ENCODE measurements around the gene TRIM44.
A peak's percentile ranks its signal among the peaks of the same experiment; 100 is the strongest.
"Not testable (repeated sequence)": the region's sequence is repeated elsewhere in the genome, so short reads cannot be mapped to it uniquely, and the experiment has no call there.

TRIM44 gene

GRCh38 chr11:35761899-35762298 lies 99.3 kb downstream of the TRIM44 start:
- no peak for DNase-seq

GRCh38 chr11:35763301-35763700 lies 100.7 kb downstream of the TRIM44 start:
- DNase-seq, result no peak

- DNase-seq, result no peak
Observed at GRCh38 chr11:35763765-35764164, 101.2 kb downstream of the TRIM44 start.

GRCh38 chr11:35764417-35764816 lies 101.8 kb downstream of the TRIM44 start:
- no peak for DNase-seq

DNA sequence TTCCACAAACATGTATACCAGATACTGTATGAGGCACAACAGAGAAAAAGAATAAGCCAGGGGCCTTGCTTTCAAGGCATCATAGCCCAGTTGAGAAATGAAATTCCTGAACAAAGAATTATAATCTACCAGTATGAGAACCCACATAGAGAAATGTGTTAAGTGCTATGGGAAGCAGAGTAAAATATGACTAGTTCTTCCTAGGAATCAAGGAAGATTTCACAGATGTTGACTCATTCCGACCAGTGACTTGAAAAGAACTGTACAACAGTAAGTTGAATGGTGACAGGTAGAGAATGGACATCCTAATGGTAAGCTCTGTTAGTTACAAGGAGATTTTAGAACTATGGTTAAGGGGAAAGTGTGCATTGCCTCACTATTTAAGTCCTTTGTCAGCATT lies 102.6 kb downstream of the TRIM44 start:
- no peak for DNase-seq

DNA sequence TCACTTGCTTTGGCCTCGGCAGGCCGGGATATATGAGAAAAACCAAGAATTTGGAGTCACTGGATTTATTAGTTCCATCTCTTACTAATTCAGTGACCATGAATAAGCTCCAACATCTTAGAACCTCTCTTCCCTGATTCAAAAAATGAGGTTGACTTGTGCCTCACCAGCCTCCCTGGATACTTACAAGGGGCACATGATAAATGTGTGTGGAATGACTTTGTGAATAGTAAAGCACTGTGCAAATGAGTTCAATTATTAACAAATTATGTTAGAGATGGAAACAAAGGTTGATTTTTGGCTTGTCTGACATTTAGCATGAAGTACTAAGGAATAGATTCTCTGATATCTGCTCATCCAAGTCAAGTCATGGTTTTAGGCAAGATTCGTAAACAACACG lies 104.1 kb downstream of the TRIM44 start:
- no peak for DNase-seq

- not testable (repeated sequence) for DNase-seq
Observed at GRCh38 chr11:35770425-35770824, 107.8 kb downstream of the TRIM44 start.

DNA sequence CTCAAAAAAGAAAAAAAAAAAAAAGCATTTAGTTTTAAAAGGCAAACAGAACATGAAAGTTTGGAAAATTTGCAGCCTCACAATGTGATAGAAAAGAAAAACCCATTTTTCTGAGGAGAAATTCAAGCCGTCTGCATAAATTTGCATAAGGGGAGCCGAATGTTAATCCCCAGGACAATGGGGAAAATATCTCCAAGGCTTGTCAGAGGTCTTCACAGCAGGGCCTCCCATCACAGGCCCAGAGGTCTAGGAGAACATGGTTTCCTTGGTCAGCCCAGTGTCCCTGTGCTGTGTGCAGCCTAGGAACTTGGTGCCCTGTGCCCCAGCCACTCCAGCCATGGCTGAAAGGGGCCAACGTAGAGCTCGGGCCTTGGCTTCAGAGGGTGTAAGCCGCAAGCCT lies 109.1 kb downstream of the TRIM44 start:
- DNase-seq, result no peak

DNA sequence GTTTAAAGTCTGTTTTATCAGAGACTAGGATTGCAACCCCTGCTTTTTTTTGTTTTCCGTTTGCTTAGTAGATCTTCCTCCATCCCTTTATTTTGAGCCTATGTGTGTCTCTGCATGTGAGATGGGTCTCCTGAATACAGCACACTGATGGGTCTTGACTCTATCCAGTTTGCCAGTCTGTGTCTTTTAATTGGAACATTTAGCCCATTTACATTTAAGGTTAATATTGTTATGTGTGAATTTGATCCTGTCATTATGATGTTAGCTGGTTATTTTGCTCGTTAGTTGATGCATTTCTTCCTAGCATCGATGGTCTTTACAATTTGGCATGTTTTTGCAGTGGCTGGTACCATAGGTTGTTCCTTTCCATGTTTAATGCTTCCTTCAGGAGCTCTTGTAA lies 114.7 kb downstream of the TRIM44 start:
- DNase-seq, result not testable (repeated sequence)

GRCh38 chr11:35778943-35779342 lies 116.4 kb downstream of the TRIM44 start:
- DNase-seq, result not testable (repeated sequence)

GRCh38 chr11:35779409-35779808 lies 116.8 kb downstream of the TRIM44 start:
- no peak for DNase-seq

- DNase-seq, result no peak
Observed at GRCh38 chr11:35780951-35781860, 118.6 kb downstream of the TRIM44 start.

- no peak for DNase-seq
Observed at GRCh38 chr11:35781861-35782470, 119.4 kb downstream of the TRIM44 start.

- no peak for DNase-seq
Observed at GRCh38 chr11:35783809-35784208, 121.2 kb downstream of the TRIM44 start.

- DNase-seq, result no peak
Observed at GRCh38 chr11:35784699-35785098, 122.1 kb downstream of the TRIM44 start.

GRCh38 chr11:35785287-35786167 lies 123.0 kb downstream of the TRIM44 start:
- no peak for DNase-seq

DNA sequence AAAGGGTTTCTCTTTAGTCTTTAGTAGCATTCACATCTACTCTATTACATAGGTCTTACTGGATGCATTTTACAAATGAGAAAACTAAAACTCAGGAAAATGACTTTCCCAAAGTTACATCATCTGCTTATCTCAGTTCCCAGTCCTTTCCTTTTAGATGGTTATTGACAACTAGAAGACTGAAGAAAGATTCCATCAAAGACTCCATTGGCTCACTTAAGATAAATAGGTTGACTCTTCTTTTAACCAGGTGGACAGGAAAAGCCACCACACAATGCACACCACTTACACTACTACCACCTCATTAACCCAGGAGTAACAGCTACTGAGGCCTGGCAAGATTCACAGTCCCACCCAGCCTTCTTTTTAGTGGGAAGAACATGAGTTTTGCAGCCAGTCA lies 123.6 kb downstream of the TRIM44 start:
- no peak for DNase-seq

GRCh38 chr11:35787013-35787504 lies 124.5 kb downstream of the TRIM44 start:
- peak; percentile 28 to 73 for DNase-seq

GRCh38 chr11:35787626-35788025 lies 125.1 kb downstream of the TRIM44 start:
- DNase-seq, result no peak

DNA sequence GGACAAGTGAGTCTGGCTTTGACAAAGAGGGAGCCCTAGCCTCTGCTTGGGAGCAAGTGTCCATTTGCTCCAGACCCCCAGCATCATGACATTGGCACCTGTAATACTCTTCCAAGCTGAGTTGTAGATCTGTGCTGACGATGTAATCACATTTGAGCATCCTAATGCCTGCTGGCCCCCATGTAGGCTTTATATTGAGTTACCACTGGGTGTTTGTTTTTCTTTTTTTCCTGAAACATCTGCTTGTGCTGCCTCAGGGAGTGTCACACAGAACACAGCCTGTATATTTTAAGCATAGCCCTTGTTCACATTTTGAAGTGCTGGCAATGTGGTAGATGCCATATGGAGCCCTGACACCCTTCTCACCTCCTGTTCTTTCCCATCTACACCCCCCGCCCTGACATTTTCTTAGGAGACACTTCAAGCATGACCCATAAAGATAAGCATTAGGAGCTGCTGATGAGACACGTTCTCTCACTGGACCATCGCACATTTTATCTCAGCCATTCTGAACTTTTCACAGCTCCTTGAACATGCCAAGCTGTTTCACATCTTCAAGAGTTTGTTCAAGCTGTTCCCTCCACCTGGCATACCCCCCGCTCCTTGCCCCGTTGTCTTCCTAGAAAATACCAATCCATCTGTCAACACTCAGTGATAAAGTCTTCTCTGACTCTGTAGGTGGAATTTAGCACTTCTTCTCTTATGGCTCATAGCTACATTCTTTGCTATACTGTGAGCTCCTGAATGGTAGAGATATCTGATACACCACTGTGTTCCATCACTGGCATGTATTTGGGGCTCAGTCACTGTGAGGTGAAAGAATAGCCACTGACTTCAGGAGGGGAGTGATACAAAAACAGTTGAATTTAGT lies 128.7 kb downstream of the TRIM44 start:
- DNase-seq, result peak in 1 of 2 experiments; percentile 37

DNA sequence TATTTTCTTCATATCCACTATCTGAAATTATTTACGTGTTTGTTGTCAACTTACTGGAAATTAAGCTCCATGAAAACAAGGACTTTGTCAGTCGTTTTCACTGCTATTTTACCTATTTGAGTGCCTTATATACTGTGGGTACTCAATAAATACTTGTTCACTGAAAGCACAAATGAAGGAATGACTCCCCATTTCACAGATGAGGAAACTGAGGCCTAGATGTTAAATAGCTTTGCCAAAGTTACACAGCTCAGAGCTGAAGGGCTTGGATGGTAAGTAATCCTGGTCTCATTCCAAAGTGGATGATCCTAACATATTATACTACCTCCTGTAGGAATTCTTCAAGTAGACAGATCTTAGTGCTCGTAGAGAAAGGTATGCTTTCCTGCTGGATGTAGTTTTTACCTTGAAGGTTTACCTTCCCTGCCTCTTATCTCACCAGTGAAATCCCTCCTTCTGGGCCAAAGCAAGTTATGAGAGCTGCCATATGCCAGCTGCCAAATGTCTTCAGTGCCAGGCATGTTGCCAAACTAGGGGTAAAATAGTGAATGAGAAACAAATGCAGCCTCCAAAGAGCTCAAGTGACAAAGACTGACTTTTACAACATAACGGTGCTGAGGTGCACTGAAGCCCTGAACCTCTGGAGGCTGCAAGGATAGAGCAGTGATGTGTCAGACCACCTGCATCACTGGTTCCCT lies 129.7 kb downstream of the TRIM44 start:
- DNase-seq, result no peak

DNA sequence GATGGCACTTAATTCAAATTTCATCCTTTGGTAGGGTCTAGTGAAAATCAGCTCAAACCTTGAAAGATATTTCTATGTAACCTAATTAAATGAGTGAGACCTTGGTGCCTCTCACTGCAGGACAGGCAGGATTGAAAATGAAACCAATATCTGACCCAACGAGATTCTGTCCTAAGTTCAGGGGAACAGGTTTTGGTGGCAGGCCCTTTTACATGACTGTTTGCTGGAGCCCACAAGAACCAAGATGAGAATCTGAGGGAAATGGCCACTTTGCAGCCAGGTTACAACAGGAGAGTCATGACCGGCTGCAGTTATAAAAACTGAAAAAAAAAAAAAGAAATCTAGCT lies 130.2 kb downstream of the TRIM44 start:
- DNase-seq, result no peak

All from NCI-H187 (cell line).